T follicular helper cell (primary cell): Measurements from ENCODE around the gene POLE.
"Not testable (repeated sequence)": the region's sequence is repeated elsewhere in the genome, so short reads cannot be mapped to it uniquely, and the experiment has no call there.

Experiments used
- DNase-seq: peaks from one replicate; pipeline ENCODE4 v3.0.0-alpha.2; 2020; ENCODE audit warnings: low read depth

POLE gene

DNA sequence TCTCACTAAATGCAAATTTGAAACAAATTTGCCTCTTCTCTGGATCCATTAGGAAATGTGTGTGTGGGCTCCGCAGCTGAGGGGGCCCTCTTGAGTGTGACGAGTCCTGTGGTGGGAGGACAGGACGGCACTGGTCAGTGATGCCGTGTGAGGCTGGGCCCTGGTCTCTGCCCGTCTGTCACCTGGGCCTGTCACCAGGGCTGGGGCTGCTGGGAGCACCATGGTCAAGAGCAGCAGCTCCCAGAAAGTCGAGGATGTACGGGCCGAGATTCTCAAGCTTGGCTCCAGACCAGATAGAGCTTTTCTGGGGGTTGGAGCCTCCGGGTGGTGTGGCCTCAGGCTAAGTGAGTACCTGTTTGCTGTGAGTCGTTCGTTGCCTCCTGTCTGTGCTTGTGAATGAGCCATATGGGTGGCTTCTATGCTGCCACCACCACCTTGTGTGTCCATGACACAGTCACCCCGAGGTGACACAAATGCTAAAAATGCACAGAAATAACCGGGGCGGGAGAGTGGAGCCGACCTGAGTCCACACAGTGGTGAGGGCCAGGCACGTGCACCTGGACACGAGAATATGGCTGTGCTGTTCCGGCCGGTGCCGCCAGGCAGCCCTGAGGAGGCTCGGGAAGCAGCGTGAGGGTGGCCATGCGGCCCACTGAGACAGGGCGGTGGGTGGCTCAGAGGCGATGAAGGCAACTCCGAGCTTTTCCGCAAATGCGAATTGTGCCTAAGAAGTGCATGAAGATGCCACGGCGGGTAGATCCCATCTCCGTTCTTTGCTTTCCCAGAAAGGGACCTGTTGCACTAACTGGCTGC is 32.2 kb upstream of the POLE start:
- DNase-seq: no peak

DNA sequence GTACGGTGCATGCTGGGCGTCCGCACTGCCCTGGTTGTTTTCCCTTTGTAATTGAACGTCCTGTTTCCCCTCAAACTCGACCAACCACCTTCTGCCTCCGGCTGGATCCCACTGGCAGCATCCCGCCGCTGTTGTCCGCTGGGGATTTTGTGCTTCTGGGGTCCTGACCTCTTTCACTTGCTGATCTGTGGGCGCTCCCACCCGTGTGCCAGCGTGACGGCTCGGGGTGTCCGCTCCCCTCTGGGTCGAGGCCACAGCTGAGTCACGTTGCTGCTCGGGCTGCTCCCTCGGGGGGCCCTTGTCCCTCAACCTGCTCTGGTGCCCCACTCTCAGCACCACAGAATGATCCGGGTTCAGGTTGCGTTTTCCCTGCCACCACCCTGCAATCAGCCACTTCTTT is 31.5 kb upstream of the POLE start:
- no peak for DNase-seq

DNA sequence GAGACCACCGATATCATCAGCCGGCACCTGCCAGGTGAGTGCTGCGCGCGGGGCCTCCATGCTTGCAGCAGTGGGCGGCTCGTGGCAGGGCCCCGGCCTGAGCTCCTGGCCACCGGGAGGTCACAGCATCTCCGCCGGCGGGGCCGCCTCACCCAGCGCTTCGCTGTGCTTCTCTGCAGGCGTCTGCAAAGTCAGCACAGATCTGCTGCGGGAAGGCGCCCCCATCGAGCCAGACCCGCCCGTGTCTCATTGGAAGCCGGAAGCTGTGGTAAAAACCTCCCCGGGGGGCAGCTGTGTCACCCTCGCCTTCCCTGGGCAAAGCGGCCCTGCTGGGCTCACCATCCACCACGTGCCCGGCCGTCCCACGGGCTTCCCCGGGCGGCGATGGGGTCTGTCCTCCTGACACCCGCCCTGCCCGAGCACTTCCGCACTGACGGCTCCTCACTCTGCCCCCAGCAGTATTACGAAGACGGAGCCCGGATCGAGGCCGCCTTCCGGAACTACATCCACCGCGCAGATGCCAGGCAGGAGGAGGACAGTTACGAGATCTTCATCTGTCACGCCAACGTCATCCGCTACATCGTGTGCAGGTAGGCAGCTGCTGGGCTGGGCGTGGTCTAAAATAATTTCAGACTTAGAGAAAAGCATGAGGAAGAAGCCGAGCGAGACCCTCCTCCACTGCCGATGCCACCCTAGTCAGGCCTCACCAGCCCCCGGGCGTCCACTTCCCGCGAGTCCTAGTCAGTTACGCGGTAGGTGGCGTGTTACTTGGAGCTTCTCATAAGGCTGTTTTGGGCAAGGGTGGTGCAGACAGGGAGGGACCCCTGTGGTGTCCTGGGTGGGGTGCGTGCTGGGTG is 30.6 kb upstream of the POLE start:
- no peak for DNase-seq

- DNase-seq: no peak
Observed at GRCh38 chr12:132717011-132717410, 29.9 kb upstream of the POLE start.

GRCh38 chr12:132716356-132716755 is 29.2 kb upstream of the POLE start:
- no peak for DNase-seq

GRCh38 chr12:132715874-132716273 is 28.7 kb upstream of the POLE start:
- no peak for DNase-seq

- DNase-seq: no peak
Observed at GRCh38 chr12:132713123-132713522, 26.0 kb upstream of the POLE start.

DNA sequence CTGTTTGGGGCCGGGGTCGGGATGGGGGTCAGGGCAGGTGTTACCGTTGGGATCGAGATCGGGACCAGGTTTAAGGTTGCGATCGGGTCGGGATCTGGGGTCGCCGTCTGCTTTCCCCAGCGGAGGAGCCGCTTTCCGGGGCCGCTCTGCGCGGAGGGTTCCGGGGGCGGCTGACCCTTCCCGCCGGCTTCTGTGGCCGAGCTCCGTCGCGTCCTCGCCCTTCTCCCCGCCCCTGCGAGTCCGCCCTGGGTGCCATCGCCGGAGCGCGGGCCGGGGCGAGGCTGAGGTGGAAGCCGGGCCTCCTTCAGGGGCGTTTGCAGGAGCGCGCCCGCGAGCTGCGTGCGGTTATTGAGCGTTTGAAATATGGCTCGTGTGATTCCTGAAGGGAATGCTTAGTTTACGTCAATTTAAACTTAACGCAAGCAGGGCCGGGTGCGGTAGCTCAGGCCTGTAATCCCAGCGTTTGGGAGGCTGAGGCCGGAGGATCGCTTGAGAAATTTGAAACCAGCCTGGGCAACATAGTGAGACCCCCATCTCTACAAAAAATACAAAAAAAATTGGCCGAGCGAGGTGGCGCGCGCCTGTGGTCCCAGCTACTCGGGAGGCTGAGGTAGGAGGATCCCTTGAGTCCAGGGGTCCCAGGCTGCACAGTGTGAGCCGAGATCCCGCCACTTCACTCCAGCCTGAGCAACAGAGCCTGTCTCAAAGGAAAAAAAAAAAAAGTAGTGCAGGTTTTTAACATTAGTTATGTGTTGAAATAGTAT is 24.1 kb upstream of the POLE start:
- peak; percentile 4 for DNase-seq

- peak; percentile 92 for DNase-seq
Observed at GRCh38 chr12:132710405-132711079, 23.4 kb upstream of the POLE start, which contains the start of gene PGAM5. Gene PGAM5, plus strand, starts transcription at chr12:132710842. Its CDS starts 35 bp downstream, at chr12:132710877.

DNA sequence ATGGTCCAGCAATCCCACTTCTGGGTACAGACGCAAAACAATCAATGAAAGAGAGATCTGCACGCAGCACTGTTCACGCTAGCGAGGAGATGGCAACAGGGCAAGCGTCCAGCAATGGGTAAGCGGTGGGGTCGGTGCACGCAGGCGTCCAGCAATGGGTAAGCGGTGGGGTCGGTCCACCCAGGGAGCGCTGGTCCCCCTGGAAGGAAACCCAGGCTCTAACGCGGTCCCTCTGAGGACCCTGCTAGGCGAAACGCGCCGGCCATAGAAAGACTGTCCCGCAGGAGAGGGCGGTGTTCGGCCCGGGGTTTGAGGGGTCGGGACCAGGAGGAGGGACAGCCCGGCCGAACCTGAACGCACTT is 22.9 kb upstream of the POLE start:
- DNase-seq: no peak

- DNase-seq: no peak
Observed at GRCh38 chr12:132708150-132708549, 21.0 kb upstream of the POLE start.

DNA sequence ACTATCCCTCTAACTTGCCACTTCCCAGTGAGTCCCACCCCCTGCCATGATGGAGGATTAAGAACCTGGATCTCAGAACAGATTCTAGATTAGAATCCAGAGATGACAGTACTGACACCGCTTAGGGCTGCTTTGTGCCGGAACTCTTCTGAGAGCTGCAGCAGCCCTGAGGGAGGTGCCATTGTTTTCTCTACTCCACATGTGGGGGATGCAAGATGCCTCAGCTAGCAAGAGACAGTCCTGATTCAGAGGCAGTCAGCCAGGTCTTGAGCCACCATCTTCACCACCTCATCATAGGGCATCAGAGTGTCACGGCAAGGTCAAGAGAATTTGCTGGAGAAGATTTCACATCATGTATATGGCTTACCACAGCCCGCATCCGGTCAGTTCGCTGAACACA is 20.1 kb upstream of the POLE start:
- no peak for DNase-seq

- DNase-seq: no peak
Observed at GRCh38 chr12:132703641-132704040, 16.5 kb upstream of the POLE start.

DNA sequence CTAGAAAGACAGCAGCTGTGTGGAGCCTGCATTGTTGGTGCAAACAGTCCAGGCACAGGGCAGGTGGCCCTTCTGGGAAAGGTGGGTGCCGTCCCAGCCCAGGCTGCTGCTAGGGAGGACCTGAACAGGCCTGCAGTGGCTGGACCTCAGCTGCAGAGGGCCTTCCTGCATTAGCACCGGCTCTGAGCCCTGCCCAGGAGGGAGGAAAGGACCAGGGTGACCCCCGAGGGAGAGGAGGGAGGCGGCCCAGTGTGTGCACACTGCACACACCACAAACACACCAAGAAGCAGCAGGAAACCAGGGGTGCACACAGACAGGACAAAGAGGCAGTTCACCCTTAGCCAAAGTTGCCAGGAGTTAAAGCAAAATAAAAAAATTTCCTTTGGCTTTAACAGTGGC is 15.5 kb upstream of the POLE start:
- no peak for DNase-seq

- DNase-seq: no peak
Observed at GRCh38 chr12:132700212-132700822, 13.2 kb upstream of the POLE start.

GRCh38 chr12:132698341-132698740 is 11.2 kb upstream of the POLE start:
- no peak for DNase-seq

GRCh38 chr12:132695431-132695830 is 8.3 kb upstream of the POLE start:
- no peak for DNase-seq

DNA sequence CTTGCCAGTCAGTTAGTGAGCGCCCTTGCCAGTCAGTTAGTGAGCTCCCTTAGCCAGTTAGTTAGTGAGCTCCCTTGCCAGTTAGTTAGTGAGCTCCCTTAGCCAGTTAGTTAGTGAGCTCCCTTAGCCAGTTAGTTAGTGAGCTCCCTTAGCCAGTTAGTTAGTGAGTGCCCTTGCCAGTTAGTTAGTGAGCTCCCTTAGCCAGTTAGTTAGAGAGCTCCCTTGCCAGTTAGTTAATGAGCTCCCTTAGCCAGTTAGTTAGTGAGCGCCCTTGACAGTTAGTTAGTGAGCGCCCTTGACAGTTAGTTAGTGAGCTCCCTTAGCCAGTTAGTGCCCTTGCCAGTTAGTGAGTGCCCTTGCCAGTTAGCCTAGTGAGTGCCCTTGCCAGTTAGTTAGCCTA is 7.7 kb upstream of the POLE start:
- DNase-seq: not testable (repeated sequence)

DNA sequence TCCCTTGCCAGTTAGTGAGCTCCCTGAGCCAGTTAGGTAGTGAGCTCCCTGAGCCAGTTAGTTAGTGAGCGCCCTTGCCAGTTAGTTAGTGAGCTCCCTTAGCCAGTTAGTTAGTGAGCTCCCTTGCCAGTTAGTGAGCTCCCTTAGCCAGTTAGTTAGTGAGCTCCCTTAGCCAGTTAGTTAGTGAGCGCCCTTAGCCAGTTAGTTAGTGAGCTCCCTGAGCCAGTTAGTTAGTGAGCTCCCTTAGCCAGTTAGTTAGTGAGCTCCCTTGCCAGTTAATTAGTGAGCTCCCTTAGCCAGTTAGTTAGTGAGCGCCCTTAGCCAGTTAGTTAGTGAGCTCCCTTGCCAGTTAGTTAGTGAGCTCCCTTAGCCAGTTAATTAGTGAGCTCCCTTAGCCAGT is 4.9 kb upstream of the POLE start:
- not testable (repeated sequence) for DNase-seq

DNA sequence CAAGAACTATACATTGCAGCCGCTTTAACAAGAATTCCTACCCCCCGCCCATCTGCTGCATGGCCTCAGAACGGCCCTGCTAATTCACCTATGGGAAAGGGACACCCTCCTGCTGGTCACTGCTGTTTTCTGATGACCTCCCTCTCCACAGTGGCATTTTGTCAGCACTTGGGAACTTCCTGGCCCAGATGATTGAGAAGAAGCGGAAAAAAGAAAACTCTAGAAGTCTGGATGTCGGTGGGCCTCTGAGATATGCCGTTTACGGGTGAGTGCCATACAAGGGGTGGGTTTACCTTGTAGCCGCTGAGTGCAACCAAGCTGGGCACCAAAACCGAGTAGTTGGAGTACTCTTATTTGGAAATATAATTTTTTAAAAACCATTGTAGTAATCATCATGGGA is 3.0 kb upstream of the POLE start:
- DNase-seq: no peak

GRCh38 chr12:132689227-132689626 is 2.1 kb upstream of the POLE start:
- DNase-seq: no peak
